Sigmoid colon (tissue), 7 donors: ENCODE results near the gene MRPL36. TPM values are rescaled to one million over a fixed set of nuclear protein-coding genes. Genes with fewer than 3 reads are reported as not detected.

Experiments
- DNase-seq: peaks from one replicate; pipeline ENCODE4 v3.0.0-alpha.2; 2019
- H3K27ac ChIP-seq, 4 donors: fragments of 200-600 bp; sonication (generic); one replicate each; pipeline ENCODE4 v1.5.1; 2016 to 2019; ENCODE audit warnings: mild to moderate bottlenecking in 1 of 4
- H3K27me3 ChIP-seq, 3 donors: fragments of 200-600 bp; sonication (generic); one replicate each; pipeline ENCODE4 v1.5.1; 2019; ENCODE audit warnings: mild to moderate bottlenecking in 1 of 3
- H3K36me3 ChIP-seq, 4 donors: fragments of 200-600 bp; sonication (generic); one replicate each; pipeline ENCODE4 v1.5.1; 2016 to 2019
- H3K4me1 ChIP-seq, 4 donors: fragments of 200-600 bp; sonication (generic); one replicate each; pipeline ENCODE4 v1.5.1; 2017 to 2019
- H3K4me3 ChIP-seq, 4 donors: fragments of 200-600 bp; sonication (generic); one replicate each; pipeline ENCODE4 v1.5.1; 2017 to 2019; ENCODE audit warnings: mild to moderate bottlenecking in 2 of 4, moderate library complexity in 1 of 4
- H3K9me3 ChIP-seq, 4 donors: fragments of 200-600 bp in 3 of 4; sonication (generic) in 3 of 4; one replicate each; pipeline versions ENCODE4 v1.5.1 to v1.6.1; 2013 to 2019
- CTCF ChIP-seq, 4 experiments: fragments of 450-650 bp in 3 of 4; fragments of 200-600 bp in 1 of 4; IDR thresholded peaks; one replicate each; pipeline ENCODE4 v1.5.1; 2016 to 2019; ENCODE audit warnings: antibody characterized with exemption in 4 of 4, mild to moderate bottlenecking in 3 of 4, moderate library complexity in 2 of 4
- EP300 ChIP-seq, 4 donors: sonication (generic); formaldehyde crosslinking; IDR thresholded peaks; one replicate each; pipeline ENCODE4 v1.6.1; 2017; ENCODE audit warnings: antibody characterized with exemption in 4 of 4
- POLR2A ChIP-seq, 2 donors: fragments of 450-650 bp; IDR thresholded peaks; one replicate each; pipeline ENCODE4 v1.6.1; 2016; ENCODE audit warnings: antibody characterized with exemption in 2 of 2, mild to moderate bottlenecking in 2 of 2, moderate library complexity in 2 of 2
- POLR2AphosphoS5 ChIP-seq, 4 donors: sonication (generic); formaldehyde crosslinking; IDR thresholded peaks; one replicate each; pipeline ENCODE4 v1.6.1; 2017; ENCODE audit warnings: antibody characterized with exemption in 4 of 4
- WGBS, 2 donors: extraction: QIAGEN DNeasy Blood & Tissue Kit; methylation state at CpG; one replicate each; pipeline ENCODE4 v1.1.7; 2013; 5-methylcytosine and 5-hydroxymethylcytosine counted together
- intact Hi-C: fragments of 100-400 bp; cut with DNase I; formaldehyde crosslinking; loops from one replicate; pipeline ENCODE4 v1.15.1; 2023
- polyA plus RNA-seq, 3 donors: library from polyadenylated mRNA; stranded (reverse); fragments of 200-250 nt; gene quantifications; one replicate each; pipeline ENCODE4 v1.2.3, GENCODE V29; 2013
- total RNA-seq, 4 donors: library from RNA; depleted of rRNA; stranded (reverse); fragments of >200 nt; gene quantifications; one replicate each; pipeline ENCODE4 v1.1.0, GENCODE V29; 2016
- donor health status: healthy with polysubstance abuse.
- donor health status: Bipolar disorder and iron deficiency.
- donor health status: healthy.

MRPL36 gene
- total and polyA plus RNA-seq, 7 donors = 32.4 to 77.9 (median 59.4) TPM

GRCh38 chr5:1751026-1751863 lies 48.4 kb downstream of the MRPL36 start:
- DNase-seq = peak; percentile 57

GRCh38 chr5:1750469-1750868 lies 49.2 kb downstream of the MRPL36 start:
- H3K36me3 ChIP-seq = no peaks in the 10 kb centered on the region
- intact Hi-C loops = no loop called here
- no peak overlapping the region for H3K27ac ChIP-seq
- TF ChIP-seq POLR2AphosphoS5 (IDR thresholded peaks at IDR 0.05) (no peak), POLR2A (IDR thresholded peaks at IDR 0.05) (no peak), EP300 (IDR thresholded peaks at IDR 0.05) (no peak), CTCF (IDR thresholded peaks at IDR 0.05) (no peak)
- WGBS, 2 donors = 87 to 90% methylated on average over 17 of the region's 17 CpGs
- no peaks in the 10 kb centered on the region for H3K9me3 ChIP-seq
- DNase-seq = peak; percentile 46
- H3K4me1 ChIP-seq = no peaks in the 10 kb centered on the region
- peaks cover 0 to 8% (median 0%) of the 10 kb centered on the region in 3 donors for H3K27me3 ChIP-seq
- no peak overlapping the region for H3K4me3 ChIP-seq

More at GRCh38 chr5:1751026-1751863, 48.4 kb downstream of the MRPL36 start:
- H3K9me3 ChIP-seq = no peaks in the 10 kb centered on the region
- H3K4me1 ChIP-seq = no peaks in the 10 kb centered on the region
- H3K4me3 ChIP-seq = no peak overlapping the region
- peaks cover 0 to 13% (median 0%) of the 10 kb centered on the region in 3 donors for H3K27me3 ChIP-seq
- intact Hi-C loops = no loop called here
- H3K36me3 ChIP-seq = no peaks in the 10 kb centered on the region
- H3K27ac ChIP-seq = no peak overlapping the region
- 40 to 55% methylated on average over 27 of the region's 27 CpGs for WGBS, 2 donors
- no peak for TF ChIP-seq CTCF (IDR thresholded peaks at IDR 0.05)
- no peak for TF ChIP-seq POLR2AphosphoS5 (IDR thresholded peaks at IDR 0.05)
- no peak for TF ChIP-seq POLR2A (IDR thresholded peaks at IDR 0.05)

GRCh38 chr5:1749346-1750124 lies 50.1 kb downstream of the MRPL36 start:
- TF ChIP-seq EP300 (IDR thresholded peaks at IDR 0.05) (no peak), POLR2A (IDR thresholded peaks at IDR 0.05) (no peak), POLR2AphosphoS5 (IDR thresholded peaks at IDR 0.05) (no peak)
- intact Hi-C loops = no loop called here
- 83 to 90% methylated on average over 19 of the region's 19 CpGs for WGBS, 2 donors

GRCh38 chr5:1748845-1749244 lies 50.8 kb downstream of the MRPL36 start:
- H3K9me3 ChIP-seq = no peaks in the 10 kb centered on the region
- no peaks in the 10 kb centered on the region for H3K4me1 ChIP-seq
- H3K27ac ChIP-seq = no peak overlapping the region
- no peak for DNase-seq
- 84 to 90% methylated on average over 19 of the region's 19 CpGs for WGBS, 2 donors
- H3K36me3 ChIP-seq = no peaks in the 10 kb centered on the region
- peaks cover 0 to 6% (median 0%) of the 10 kb centered on the region in 3 donors for H3K27me3 ChIP-seq
- H3K4me3 ChIP-seq = no peak overlapping the region
- no peak for TF ChIP-seq POLR2AphosphoS5 (IDR thresholded peaks at IDR 0.05)
- intact Hi-C loops = no loop called here

More at GRCh38 chr5:1749346-1750124, 50.1 kb downstream of the MRPL36 start:
- peak; percentile 40 for DNase-seq
- Histone ChIP-seq H3K4me3 (no peak overlapping the region), H3K27ac (no peak overlapping the region), H3K27me3 (peaks cover 0 to 6% (median 0%) of the 10 kb centered on the region in 3 donors), H3K9me3 (no peaks in the 10 kb centered on the region), H3K4me1 (no peaks in the 10 kb centered on the region), H3K36me3 (no peaks in the 10 kb centered on the region)

Other genes with a start within 250 kb of the MRPL36 start
- gene NDUFS6, start 1.6 kb upstream of the MRPL36 start, total RNA-seq = 10 to 100 TPM; 34.9 to 82.6 (median 55.4) TPM
- 100 to 1,000 TPM in 2 of 3 donors, 10 to 100 TPM in 1; 94.0 to 156 (median 111) TPM for gene NDUFS6, start 1.6 kb upstream of the MRPL36 start, polyA plus RNA-seq
- gene IRX4, start 83.1 kb upstream of the MRPL36 start, total RNA-seq = not detected
- gene IRX4, start 83.1 kb upstream of the MRPL36 start, polyA plus RNA-seq = under 1 TPM in 1 of 3 donors, not detected in 2; 0.06 TPM